ENCODE results near the gene INSR.

DNA sequence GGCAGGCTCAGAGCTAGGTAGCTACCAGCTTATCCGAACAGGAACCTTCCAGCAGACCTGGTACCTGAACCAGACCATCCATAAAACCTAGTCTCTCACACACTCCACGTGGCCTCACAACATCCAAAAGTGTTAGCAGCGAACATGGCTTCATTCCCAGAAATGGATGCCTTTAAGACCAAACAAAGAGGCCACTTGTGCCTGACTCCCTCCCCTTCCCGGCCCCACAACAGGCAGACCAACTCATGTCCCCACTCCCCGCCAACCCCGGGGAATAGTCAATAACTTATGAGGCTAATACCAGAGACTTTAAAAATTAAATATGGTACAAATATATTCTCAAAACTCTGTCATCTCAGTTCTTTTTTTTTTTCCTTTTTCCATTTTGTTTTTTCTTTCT is 178.5 kb downstream of the INSR start:
- TF ChIP-seq ZNF843 (tag by site-specific recombination; IDR thresholded peaks at IDR 0.05) (no peak), CTCF (tag by site-specific recombination; IDR thresholded peaks at IDR 0.05) (no peak)
- TF ChIP-seq, protein P1, sequence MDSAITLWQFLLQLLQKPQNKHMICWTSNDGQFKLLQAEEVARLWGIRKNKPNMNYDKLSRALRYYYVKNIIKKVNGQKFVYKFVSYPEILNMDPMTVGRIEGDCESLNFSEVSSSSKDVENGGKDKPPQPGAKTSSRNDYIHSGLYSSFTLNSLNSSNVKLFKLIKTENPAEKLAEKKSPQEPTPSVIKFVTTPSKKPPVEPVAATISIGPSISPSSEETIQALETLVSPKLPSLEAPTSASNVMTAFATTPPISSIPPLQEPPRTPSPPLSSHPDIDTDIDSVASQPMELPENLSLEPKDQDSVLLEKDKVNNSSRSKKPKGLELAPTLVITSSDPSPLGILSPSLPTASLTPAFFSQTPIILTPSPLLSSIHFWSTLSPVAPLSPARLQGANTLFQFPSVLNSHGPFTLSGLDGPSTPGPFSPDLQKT (IDR thresholded peaks at IDR 0.05; ENCODE audit: borderline replicate concordance, low read depth, low read length) = no peak
- TF ChIP-seq, protein P2, sequence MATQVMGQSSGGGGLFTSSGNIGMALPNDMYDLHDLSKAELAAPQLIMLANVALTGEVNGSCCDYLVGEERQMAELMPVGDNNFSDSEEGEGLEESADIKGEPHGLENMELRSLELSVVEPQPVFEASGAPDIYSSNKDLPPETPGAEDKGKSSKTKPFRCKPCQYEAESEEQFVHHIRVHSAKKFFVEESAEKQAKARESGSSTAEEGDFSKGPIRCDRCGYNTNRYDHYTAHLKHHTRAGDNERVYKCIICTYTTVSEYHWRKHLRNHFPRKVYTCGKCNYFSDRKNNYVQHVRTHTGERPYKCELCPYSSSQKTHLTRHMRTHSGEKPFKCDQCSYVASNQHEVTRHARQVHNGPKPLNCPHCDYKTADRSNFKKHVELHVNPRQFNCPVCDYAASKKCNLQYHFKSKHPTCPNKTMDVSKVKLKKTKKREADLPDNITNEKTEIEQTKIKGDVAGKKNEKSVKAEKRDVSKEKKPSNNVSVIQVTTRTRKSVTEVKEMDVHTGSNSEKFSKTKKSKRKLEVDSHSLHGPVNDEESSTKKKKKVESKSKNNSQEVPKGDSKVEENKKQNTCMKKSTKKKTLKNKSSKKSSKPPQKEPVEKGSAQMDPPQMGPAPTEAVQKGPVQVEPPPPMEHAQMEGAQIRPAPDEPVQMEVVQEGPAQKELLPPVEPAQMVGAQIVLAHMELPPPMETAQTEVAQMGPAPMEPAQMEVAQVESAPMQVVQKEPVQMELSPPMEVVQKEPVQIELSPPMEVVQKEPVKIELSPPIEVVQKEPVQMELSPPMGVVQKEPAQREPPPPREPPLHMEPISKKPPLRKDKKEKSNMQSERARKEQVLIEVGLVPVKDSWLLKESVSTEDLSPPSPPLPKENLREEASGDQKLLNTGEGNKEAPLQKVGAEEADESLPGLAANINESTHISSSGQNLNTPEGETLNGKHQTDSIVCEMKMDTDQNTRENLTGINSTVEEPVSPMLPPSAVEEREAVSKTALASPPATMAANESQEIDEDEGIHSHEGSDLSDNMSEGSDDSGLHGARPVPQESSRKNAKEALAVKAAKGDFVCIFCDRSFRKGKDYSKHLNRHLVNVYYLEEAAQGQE (tag by site-specific recombination; IDR thresholded peaks at IDR 0.05) = no peak
- TF ChIP-seq, protein P3, sequence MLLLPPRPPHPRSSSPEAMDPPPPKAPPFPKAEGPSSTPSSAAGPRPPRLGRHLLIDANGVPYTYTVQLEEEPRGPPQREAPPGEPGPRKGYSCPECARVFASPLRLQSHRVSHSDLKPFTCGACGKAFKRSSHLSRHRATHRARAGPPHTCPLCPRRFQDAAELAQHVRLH (tag by site-specific recombination; IDR thresholded peaks at IDR 0.05) = no peak
